Trophoblast cell (in vitro differentiated cells and primary cell): ENCODE data around the gene DDX47.
A peak's percentile ranks its signal among the peaks of the same experiment; 100 is the strongest.
"Not testable (repeated sequence)": the region's sequence is repeated elsewhere in the genome, so short reads cannot be mapped to it uniquely, and the experiment has no call there.

Source experiments
- DNase-seq, 2 donors: peaks; one replicate each; pipeline ENCODE4 v3.0.0-alpha.2; 2016
- H2AFZ ChIP-seq: 2 replicates; pipeline ENCODE4 v1.6.1; 2013; ENCODE audit warnings: low read length, moderate library complexity, mild to moderate bottlenecking; ENCODE audit not compliant: insufficient read depth, poor library complexity
- H2AK5ac ChIP-seq: 2 replicates; pipeline ENCODE4 v1.6.1; 2013; ENCODE audit warnings: mild to moderate bottlenecking, low read length
- H2BK120ac ChIP-seq: 2 replicates; pipeline ENCODE4 v1.6.1; 2013; ENCODE audit warnings: low read length, mild to moderate bottlenecking, moderate library complexity; ENCODE audit not compliant: insufficient read depth, poor library complexity
- H2BK12ac ChIP-seq: 2 replicates; pipeline ENCODE4 v1.6.1; 2013; ENCODE audit warnings: mild to moderate bottlenecking, low read length, moderate library complexity
- H2BK5ac ChIP-seq: 2 replicates; pipeline ENCODE4 v1.6.1; 2013; ENCODE audit warnings: low read length, low read depth, moderate library complexity, mild to moderate bottlenecking; ENCODE audit not compliant: poor library complexity
- H3K14ac ChIP-seq: 2 replicates; pipeline ENCODE4 v1.6.1; 2013; ENCODE audit warnings: mild to moderate bottlenecking, low read length
- H3K18ac ChIP-seq: 2 replicates; pipeline ENCODE4 v1.6.1; 2013; ENCODE audit warnings: mild to moderate bottlenecking, low read length
- H3K23ac ChIP-seq: 2 replicates; pipeline ENCODE4 v1.6.1; 2013; ENCODE audit warnings: low read length
- H3K27ac ChIP-seq: 2 replicates; pipeline ENCODE4 v1.5.1; 2013; ENCODE audit warnings: low read depth, mild to moderate bottlenecking, inconsistent platforms, low read length, moderate library complexity
- H3K27me3 ChIP-seq: 2 replicates; pipeline ENCODE4 v1.6.1; 2013; ENCODE audit warnings: inconsistent platforms, mild to moderate bottlenecking, low read length, moderate library complexity; ENCODE audit not compliant: insufficient read depth
- H3K36me3 ChIP-seq, 2 experiments: 1 replicate in 1 of 2; 2 replicates in 1 of 2; pipeline ENCODE4 v1.6.1; 2013; ENCODE audit warnings: low read length in 2 of 2, mild to moderate bottlenecking in 2 of 2, moderate library complexity in 1 of 2; ENCODE audit not compliant: insufficient read depth in 2 of 2, control insufficient read depth in 1 of 2
- H3K4ac ChIP-seq: 2 replicates; pipeline ENCODE4 v1.6.1; 2013; ENCODE audit warnings: low read depth, mild to moderate bottlenecking, low read length, moderate library complexity
- H3K4me1 ChIP-seq, 2 experiments: 1 replicate in 1 of 2; 2 replicates in 1 of 2; pipeline ENCODE4 v1.6.1; 2013; ENCODE audit warnings: low read length in 2 of 2, mild to moderate bottlenecking in 2 of 2, moderate library complexity in 1 of 2; ENCODE audit not compliant: insufficient read depth in 2 of 2, control insufficient read depth in 1 of 2
- H3K4me2 ChIP-seq: 2 replicates; pipeline ENCODE4 v1.6.1; 2013; ENCODE audit warnings: inconsistent platforms, mild to moderate bottlenecking, low read length, moderate library complexity
- H3K4me3 ChIP-seq: 2 replicates; pipeline ENCODE4 v1.5.1; 2013; ENCODE audit warnings: mild to moderate bottlenecking, low read depth, low read length, inconsistent platforms
- H3K79me1 ChIP-seq: one replicate; pipeline ENCODE4 v1.6.1; 2013; ENCODE audit warnings: low read length
- H3K79me2 ChIP-seq: 2 replicates; pipeline ENCODE4 v1.6.1; 2013; ENCODE audit warnings: low read length, mild to moderate bottlenecking; ENCODE audit not compliant: control insufficient read depth, insufficient read depth, poor library complexity
- H3K9ac ChIP-seq: 2 replicates; pipeline ENCODE4 v1.6.1; 2013; ENCODE audit warnings: mild to moderate bottlenecking, low read length
- H3K9me3 ChIP-seq: 2 replicates; pipeline ENCODE4 v1.6.1; 2013; ENCODE audit warnings: low read depth, mild to moderate bottlenecking, control low read depth, inconsistent platforms, low read length; ENCODE audit not compliant: insufficient read depth
- H4K12ac ChIP-seq: 2 replicates; pipeline ENCODE4 v1.6.1; 2013; ENCODE audit warnings: low read depth, mild to moderate bottlenecking, low read length, moderate library complexity
- H4K8ac ChIP-seq: 2 replicates; pipeline ENCODE4 v1.6.1; 2013; ENCODE audit warnings: low read depth, mild to moderate bottlenecking, low read length, moderate library complexity
- H4K91ac ChIP-seq: one replicate; pipeline ENCODE4 v1.6.1; 2013; ENCODE audit warnings: low read depth, mild to moderate bottlenecking, low read length, moderate library complexity
- WGBS: extraction: QIAGEN DNeasy Blood & Tissue Kit; methylation state at CpG from one replicate; pipeline ENCODE4 v1.1.7; 2013; ENCODE audit warnings: missing lambda C conversion rate; ENCODE audit not compliant: insufficient read length, insufficient coverage; ENCODE audit errors: extremely low coverage; 5-methylcytosine and 5-hydroxymethylcytosine counted together

The DDX47 gene

GRCh38 chr12:12818701-12819100, 5.6 kb downstream of the DDX47 start:
- no peak overlapping the region for H3K4me2 ChIP-seq
- no peak overlapping the region for H3K4me3 ChIP-seq
- H3K4me1 ChIP-seq = peaks cover 12 to 18% of the 10 kb centered on the region in 2 experiments
- no peak overlapping the region for H4K91ac ChIP-seq
- H3K9ac ChIP-seq = no peak overlapping the region
- no peak overlapping the region for H2BK120ac ChIP-seq
- peak overlapping the region; percentile 50 for H3K14ac ChIP-seq
- no peaks in the 10 kb centered on the region for H3K9me3 ChIP-seq
- no peak overlapping the region for H2AFZ ChIP-seq
- peak overlapping the region; percentile 27 for H3K27ac ChIP-seq
- no peak overlapping the region for H4K12ac ChIP-seq
- H3K4ac ChIP-seq = peak overlapping the region; percentile 49
- no peak overlapping the region for H2AK5ac ChIP-seq
- WGBS = no CpG with 5 or more reads among the region's 4 CpGs
- H3K36me3 ChIP-seq = peaks cover 2 to 6% of the 10 kb centered on the region in 2 experiments
- peaks cover 10% of the 10 kb centered on the region for H3K79me1 ChIP-seq
- no peak overlapping the region for H3K23ac ChIP-seq
- H3K18ac ChIP-seq = no peak overlapping the region
- no peak overlapping the region for H4K8ac ChIP-seq
- no peak for DNase-seq
- no peaks in the 10 kb centered on the region for H3K79me2 ChIP-seq
- H2BK12ac ChIP-seq = peak overlapping the region; percentile 85
- H3K27me3 ChIP-seq = no peaks in the 10 kb centered on the region
- H2BK5ac ChIP-seq = peak overlapping the region; percentile 33

- H3K4ac ChIP-seq = no peak overlapping the region
- no peaks in the 10 kb centered on the region for H3K79me2 ChIP-seq
- H3K27ac ChIP-seq = peak overlapping the region; percentile 91
- no peak overlapping the region for H2AK5ac ChIP-seq
- no peaks in the 10 kb centered on the region for H3K27me3 ChIP-seq
- no peak overlapping the region for H3K18ac ChIP-seq
- peaks cover 12 to 18% of the 10 kb centered on the region in 2 experiments for H3K4me1 ChIP-seq
- WGBS = no CpG with 5 or more reads among the region's 2 CpGs
- no peak for DNase-seq
- H3K36me3 ChIP-seq = peaks cover 2 to 8% of the 10 kb centered on the region in 2 experiments
- no peaks in the 10 kb centered on the region for H3K9me3 ChIP-seq
- peaks cover 12% of the 10 kb centered on the region for H3K79me1 ChIP-seq
- H3K4me3 ChIP-seq = no peak overlapping the region
- no peak overlapping the region for H2BK5ac ChIP-seq
- no peak overlapping the region for H4K8ac ChIP-seq
- no peak overlapping the region for H3K23ac ChIP-seq
- H2AFZ ChIP-seq = no peak overlapping the region
- no peak overlapping the region for H4K91ac ChIP-seq
- no peak overlapping the region for H2BK120ac ChIP-seq
- H2BK12ac ChIP-seq = no peak overlapping the region
- H3K14ac ChIP-seq = no peak overlapping the region
- H4K12ac ChIP-seq = no peak overlapping the region
- H3K9ac ChIP-seq = no peak overlapping the region
- H3K4me2 ChIP-seq = no peak overlapping the region
Observed at GRCh38 chr12:12819221-12819620, 6.1 kb downstream of the DDX47 start.

GRCh38 chr12:12819752-12820311, 6.7 kb downstream of the DDX47 start:
- no peaks in the 10 kb centered on the region for H3K9me3 ChIP-seq
- H3K4ac ChIP-seq = no peak overlapping the region
- no peak overlapping the region for H2AK5ac ChIP-seq
- no peak overlapping the region for H4K91ac ChIP-seq
- DNase-seq = peak; percentile 56 to 90
- H4K8ac ChIP-seq = no peak overlapping the region
- no CpG with 5 or more reads among the region's 2 CpGs for WGBS
- peaks cover 12 to 16% of the 10 kb centered on the region in 2 experiments for H3K4me1 ChIP-seq
- no peak overlapping the region for H3K14ac ChIP-seq
- no peaks in the 10 kb centered on the region for H3K79me2 ChIP-seq
- no peak overlapping the region for H2BK120ac ChIP-seq
- H3K79me1 ChIP-seq = peaks cover 12% of the 10 kb centered on the region
- no peak overlapping the region for H3K18ac ChIP-seq
- peak overlapping the region; percentile 11 for H3K4me2 ChIP-seq
- no peaks in the 10 kb centered on the region for H3K27me3 ChIP-seq
- no peak overlapping the region for H4K12ac ChIP-seq
- no peak overlapping the region for H3K23ac ChIP-seq
- H3K27ac ChIP-seq = peak overlapping the region; percentile 91
- H2BK5ac ChIP-seq = no peak overlapping the region
- no peak overlapping the region for H3K4me3 ChIP-seq
- peaks cover 3 to 12% of the 10 kb centered on the region in 2 experiments for H3K36me3 ChIP-seq
- no peak overlapping the region for H2AFZ ChIP-seq
- no peak overlapping the region for H3K9ac ChIP-seq
- no peak overlapping the region for H2BK12ac ChIP-seq

- not testable (repeated sequence) for H2AK5ac ChIP-seq, DNase-seq, H3K23ac ChIP-seq, H3K27me3 ChIP-seq, H4K12ac ChIP-seq, H3K9me3 ChIP-seq, H3K4ac ChIP-seq, H3K4me3 ChIP-seq, H3K9ac ChIP-seq, H3K4me2 ChIP-seq, H3K79me2 ChIP-seq, H2AFZ ChIP-seq
- H2BK12ac ChIP-seq = peak overlapping the region; percentile 38
- peaks cover 12 to 16% of the 10 kb centered on the region in 2 experiments for H3K4me1 ChIP-seq
- peak overlapping the region; percentile 3 for H4K91ac ChIP-seq
- peak overlapping the region; percentile 54 for H2BK5ac ChIP-seq
- H3K36me3 ChIP-seq = peaks cover 6 to 17% of the 10 kb centered on the region in 2 experiments
- H2BK120ac ChIP-seq = peak overlapping the region; percentile 30
- WGBS = no CpG with 5 or more reads among the region's 11 CpGs
- H4K8ac ChIP-seq = peak overlapping the region; percentile 62
- H3K18ac ChIP-seq = peak overlapping the region; percentile 83
- peaks cover 12% of the 10 kb centered on the region for H3K79me1 ChIP-seq
- peak overlapping the region; percentile 28 for H3K14ac ChIP-seq
- peak overlapping the region; percentile 66 for H3K27ac ChIP-seq
Observed at GRCh38 chr12:12820376-12820775, 7.2 kb downstream of the DDX47 start.
